GM19395 (cell line): ENCODE data around the gene NEDD4L.

Experiments
- ATAC-seq: cut with Tn5 transposase; IDR thresholded peaks from one replicate; pipeline ENCODE4 v1.9.1; 2021; ENCODE audit warnings: mild to moderate bottlenecking, moderate library complexity; ENCODE audit not compliant: unreplicated experiment

NEDD4L gene

GRCh38 chr18:58407263-58407648 is 363.2 kb downstream of the NEDD4L start:
- no peak for ATAC-seq

- ATAC-seq = no peak
Observed at GRCh38 chr18:58407649-58408407, 363.8 kb downstream of the NEDD4L start.

DNA sequence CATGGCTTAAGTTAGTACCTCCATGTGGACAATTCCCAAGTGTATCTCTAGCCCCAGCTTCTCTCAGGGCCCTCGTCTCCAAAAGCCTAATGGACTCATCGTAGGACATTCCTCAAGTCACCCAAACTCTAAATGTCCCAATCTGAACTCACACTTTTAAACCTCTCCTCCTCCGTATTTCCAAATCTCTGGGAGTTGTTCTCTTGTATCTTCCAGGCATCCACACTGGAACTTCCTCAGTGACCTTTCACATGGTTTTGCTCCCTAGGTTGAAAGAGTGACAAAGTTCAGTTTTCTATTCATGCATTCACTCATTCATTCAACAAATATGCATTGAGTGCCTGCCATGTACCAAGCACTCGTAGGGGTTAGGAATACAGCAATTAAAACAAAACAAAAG is 364.6 kb downstream of the NEDD4L start:
- no peak for ATAC-seq

DNA sequence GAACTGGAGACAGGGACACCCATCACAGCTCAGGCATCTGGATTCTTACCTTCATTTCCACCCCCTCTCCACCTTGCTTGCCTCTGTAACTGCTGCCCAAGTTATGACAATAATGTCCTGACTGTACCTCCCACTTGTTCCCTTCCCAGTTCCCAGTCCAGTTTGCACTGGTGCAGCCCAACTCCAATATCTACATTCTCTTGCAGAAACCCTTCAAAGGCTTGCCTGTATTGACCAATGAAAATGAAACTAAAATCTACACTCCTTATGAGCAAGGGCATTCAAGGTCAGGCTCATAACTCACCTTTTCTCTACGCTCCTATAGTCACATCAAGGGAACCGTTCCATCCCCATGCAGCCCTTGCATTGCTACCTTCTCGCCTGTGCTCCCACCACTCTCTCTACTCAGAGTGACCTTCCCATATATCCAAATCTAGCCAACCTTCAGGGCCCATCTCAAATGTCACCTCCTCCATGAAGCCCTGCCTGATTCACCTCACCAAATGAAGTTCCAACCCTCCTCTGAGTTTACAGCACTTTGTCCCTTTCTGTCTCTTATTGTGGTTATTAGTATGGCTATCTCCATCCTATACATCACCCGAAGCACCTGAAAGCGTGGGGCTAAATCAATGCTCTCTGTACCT is 365.9 kb downstream of the NEDD4L start:
- no peak for ATAC-seq

- ATAC-seq = no peak
Observed at GRCh38 chr18:58411323-58411722, 367.3 kb downstream of the NEDD4L start.

GRCh38 chr18:58412844-58413666 is 369.0 kb downstream of the NEDD4L start:
- no peak for ATAC-seq

- no peak for ATAC-seq
Observed at GRCh38 chr18:58413667-58414628, 369.9 kb downstream of the NEDD4L start.

- no peak for ATAC-seq
Observed at GRCh38 chr18:58416014-58416703, 372.1 kb downstream of the NEDD4L start.

GRCh38 chr18:58416704-58417683 is 373.0 kb downstream of the NEDD4L start:
- ATAC-seq = no peak

GRCh38 chr18:58417752-58418151 is 373.7 kb downstream of the NEDD4L start:
- no peak for ATAC-seq

DNA sequence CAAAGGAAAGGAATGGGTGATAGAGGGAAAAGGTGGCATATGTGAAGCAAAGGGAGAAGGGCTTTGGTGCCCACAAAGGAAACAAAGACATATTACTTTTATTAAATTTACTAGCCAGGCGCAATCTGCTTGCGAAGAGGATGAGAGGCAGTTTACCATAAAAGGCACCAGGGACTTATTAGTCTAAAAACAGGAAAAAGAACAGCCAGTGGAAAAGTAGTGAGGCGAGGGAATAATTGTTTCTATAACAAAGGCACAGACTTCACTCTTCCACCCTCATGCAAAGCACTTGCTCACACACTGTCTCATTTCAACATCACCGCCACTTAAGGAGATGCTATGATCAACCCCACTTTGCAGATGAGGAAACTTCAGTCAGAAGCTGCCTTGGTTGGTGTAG is 374.3 kb downstream of the NEDD4L start:
- no peak for ATAC-seq

DNA sequence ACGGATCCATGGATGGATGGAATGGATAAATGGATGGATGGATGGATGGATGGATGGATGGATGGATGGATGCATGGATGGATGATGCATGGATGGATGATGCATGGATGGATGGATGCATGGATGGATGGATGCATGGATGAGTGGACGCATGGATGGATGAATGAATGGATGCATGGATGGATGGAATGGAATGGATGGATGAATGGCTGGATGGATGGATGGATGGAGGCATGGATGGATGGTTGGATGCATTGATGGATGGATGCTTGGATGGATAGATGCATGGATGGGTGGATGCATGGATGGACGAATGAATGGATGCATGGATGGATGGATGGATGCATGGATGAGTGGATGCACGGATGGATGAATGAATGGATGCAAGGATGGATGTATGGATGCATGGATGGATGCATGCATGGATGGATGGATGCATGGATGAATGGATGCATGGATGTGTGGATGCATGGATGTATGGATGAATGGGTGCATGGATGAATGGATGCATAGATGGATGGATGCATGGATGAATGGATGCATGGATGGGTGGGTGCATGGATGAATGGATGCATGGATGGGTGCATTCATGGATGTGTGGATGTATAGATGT is 375.7 kb downstream of the NEDD4L start:
- no peak for ATAC-seq

DNA sequence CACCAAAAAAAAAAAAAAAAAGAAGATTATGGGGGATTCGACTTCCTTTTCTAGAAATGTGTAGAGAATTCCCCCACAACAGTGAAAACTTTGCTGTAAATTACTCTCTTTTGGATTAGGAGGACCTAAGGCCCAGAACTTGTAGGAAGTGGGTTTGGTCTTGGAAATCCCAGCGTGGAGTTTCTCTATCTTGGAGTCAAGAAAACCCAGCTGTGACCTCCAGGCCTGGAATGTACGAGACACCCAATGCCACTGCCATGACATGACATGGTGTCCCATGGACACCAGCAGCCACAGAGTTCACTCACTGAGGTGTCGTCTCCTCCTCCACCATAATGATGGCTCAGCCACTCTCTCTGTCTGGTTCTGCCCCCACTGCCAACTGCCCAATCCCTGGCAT is 382.6 kb downstream of the NEDD4L start:
- ATAC-seq = no peak

DNA sequence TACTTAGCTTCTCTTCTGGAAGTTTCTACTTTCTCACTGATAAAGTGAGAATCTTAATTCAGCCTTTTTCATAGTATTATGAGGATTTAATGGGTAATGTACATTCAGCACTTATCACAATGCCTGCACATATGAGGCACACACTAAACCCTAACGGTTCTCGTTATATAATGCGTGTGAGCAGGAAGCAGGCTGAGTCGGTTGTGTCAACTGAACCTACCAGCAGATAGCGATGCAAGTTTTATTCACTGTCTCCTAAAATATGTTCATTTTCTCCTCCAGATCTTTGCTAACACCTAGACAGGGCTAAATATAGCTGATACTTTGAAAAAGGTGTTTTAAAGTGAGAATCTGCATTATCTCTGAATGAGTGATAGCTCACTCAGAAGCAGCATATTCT is 383.3 kb downstream of the NEDD4L start:
- ATAC-seq = no peak

DNA sequence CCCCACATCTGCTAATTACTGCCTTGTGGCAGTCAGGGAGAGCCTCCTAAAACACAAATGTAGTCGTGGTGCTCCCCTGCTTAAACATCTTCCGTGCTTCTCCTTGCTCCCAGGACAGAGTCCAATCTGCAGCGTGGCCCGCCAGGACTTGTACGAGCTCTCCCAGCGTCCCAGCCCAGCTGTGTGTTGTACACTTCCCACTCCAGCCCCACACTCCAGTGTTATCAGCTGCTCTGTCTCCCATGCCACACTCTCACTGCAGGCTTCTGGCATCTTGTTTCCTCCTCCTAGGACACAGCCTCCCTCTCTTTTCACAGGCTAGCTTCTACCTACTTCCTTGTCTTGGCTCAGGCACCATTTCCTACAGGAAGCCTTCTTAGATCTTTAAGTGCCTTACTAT is 385.4 kb downstream of the NEDD4L start:
- ATAC-seq = no peak

DNA sequence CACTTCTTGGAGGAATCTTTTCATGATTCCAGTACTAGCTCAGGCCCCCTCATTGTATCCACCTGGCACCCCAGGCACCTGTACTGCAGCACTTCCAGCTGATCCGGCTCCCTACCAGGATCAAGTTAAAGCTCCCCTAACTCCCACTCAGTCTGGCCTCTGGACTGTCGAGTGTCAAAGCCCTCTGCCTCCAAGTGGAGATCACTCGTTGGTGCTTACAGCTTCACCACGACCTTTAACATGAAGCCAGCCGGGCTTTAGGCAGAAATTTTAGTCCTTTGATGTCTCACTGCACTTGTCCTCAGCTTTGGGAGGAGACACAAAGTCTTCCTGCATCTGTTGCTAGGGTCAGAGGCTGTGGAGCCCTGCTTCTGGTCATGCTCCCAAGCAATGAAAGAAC is 387.2 kb downstream of the NEDD4L start:
- ATAC-seq = no peak

GRCh38 chr18:58432050-58432727 is 388.2 kb downstream of the NEDD4L start:
- no peak for ATAC-seq
